NB4 (cell line): ENCODE results near the gene ANXA4.
A peak's percentile ranks its signal among the peaks of the same experiment; 100 is the strongest.

ENCODE experiments used
- DNase-seq: peaks from one replicate; pipeline ENCODE4 v3.0.0; 2010; ENCODE audit warnings: low read depth
- H3K4me3 ChIP-seq: one replicate; pipeline ENCODE4 v1.5.1; 2011; ENCODE audit warnings: mild to moderate bottlenecking, low read depth, low read length, moderate library complexity
- MYC ChIP-seq: IDR thresholded peaks from 2 replicates; pipeline ENCODE4 v1.6.1; 2011; ENCODE audit warnings: low read depth, low read length
- POLR2A ChIP-seq: IDR thresholded peaks from 2 replicates; pipeline ENCODE4 v1.6.1; 2011; ENCODE audit warnings: mild to moderate bottlenecking; ENCODE audit not compliant: insufficient read length; ENCODE audit errors: extremely low read depth
- TF ChIP-seq, protein P1 (sequence below): IDR thresholded peaks from 2 replicates; pipeline ENCODE4 v1.6.1; 2011; ENCODE audit warnings: low read depth, low read length
- TF ChIP-seq, protein P2 (sequence below): IDR thresholded peaks from one replicate; pipeline ENCODE4 v1.5.1; 2012; ENCODE audit warnings: low read depth, low read length

Gene ANXA4

DNA sequence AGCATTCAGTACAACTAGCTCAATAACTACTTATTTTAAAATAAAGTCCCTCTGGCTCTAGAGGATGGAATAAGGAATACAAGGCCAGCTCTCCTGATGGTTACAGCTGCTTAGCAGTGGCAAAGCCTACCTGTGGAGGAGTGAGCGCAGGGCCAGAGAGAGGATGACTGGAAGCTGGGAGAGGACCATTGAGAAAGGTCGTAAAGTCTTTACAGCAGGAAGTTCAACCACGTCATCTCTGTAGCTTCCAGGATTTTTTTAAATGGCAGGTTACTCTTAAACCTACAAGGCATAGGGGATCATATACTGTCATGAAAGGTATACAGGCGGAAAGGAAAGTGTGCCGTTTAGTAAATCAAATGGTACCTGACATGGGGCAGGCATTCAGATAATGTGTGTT is 26.3 kb downstream of the ANXA4 start:
- H3K4me3 ChIP-seq, result no peak overlapping the region
- peak; percentile 35 for DNase-seq
- TF ChIP-seq, protein P1, sequence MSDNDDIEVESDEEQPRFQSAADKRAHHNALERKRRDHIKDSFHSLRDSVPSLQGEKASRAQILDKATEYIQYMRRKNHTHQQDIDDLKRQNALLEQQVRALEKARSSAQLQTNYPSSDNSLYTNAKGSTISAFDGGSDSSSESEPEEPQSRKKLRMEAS, result no peak
- TF ChIP-seq, protein P2, sequence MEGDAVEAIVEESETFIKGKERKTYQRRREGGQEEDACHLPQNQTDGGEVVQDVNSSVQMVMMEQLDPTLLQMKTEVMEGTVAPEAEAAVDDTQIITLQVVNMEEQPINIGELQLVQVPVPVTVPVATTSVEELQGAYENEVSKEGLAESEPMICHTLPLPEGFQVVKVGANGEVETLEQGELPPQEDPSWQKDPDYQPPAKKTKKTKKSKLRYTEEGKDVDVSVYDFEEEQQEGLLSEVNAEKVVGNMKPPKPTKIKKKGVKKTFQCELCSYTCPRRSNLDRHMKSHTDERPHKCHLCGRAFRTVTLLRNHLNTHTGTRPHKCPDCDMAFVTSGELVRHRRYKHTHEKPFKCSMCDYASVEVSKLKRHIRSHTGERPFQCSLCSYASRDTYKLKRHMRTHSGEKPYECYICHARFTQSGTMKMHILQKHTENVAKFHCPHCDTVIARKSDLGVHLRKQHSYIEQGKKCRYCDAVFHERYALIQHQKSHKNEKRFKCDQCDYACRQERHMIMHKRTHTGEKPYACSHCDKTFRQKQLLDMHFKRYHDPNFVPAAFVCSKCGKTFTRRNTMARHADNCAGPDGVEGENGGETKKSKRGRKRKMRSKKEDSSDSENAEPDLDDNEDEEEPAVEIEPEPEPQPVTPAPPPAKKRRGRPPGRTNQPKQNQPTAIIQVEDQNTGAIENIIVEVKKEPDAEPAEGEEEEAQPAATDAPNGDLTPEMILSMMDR, result no peak
- TF ChIP-seq POLR2A (no peak), MYC (no peak)

DNA sequence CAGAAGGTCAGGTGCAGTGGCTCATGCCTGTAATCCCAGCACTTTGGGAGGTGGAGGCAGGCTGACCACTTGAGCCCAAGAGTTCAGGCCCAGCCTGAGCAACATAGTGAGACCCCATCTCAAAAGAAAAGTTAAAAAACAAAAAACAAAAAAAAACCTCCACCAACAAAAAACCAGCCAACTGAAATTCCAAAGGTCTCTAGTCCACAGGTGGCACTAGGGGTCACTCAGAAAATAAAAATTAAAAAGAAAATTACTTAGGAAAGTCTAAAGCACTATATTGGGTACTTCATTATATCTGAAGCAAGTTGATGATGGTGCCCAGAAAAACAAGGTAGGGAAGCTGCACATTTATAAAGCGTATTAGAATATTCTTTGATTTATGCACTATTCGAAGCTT is 26.9 kb downstream of the ANXA4 start:
- no peak for TF ChIP-seq MYC
- TF ChIP-seq POLR2A, result no peak
- TF ChIP-seq, protein P2, result no peak
- TF ChIP-seq, protein P1, result no peak
- H3K4me3 ChIP-seq, result no peak overlapping the region
- no peak for DNase-seq

DNA sequence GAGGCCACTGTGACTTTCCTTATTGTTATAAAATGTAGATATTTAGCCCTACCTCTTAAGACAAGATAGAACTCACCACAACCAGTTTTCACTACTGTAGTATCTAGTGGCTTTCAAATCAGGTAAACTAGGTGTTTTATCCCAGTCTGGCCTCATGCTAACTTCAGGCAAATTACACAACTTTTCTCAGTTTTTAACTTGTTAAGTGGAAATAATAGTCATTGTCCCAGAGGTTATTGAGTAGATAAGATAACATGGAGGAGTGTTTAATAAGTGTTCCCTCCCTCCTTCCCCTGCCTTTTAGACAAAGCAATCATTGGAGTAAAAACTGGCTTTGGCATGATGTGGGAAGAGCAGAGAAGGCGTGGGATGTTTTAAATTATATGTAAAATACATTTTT is 27.3 kb downstream of the ANXA4 start:
- DNase-seq, result no peak
- no peak overlapping the region for H3K4me3 ChIP-seq
- TF ChIP-seq, protein P2, result no peak
- TF ChIP-seq, protein P1, result no peak
- TF ChIP-seq POLR2A (no peak), MYC (no peak)

DNA sequence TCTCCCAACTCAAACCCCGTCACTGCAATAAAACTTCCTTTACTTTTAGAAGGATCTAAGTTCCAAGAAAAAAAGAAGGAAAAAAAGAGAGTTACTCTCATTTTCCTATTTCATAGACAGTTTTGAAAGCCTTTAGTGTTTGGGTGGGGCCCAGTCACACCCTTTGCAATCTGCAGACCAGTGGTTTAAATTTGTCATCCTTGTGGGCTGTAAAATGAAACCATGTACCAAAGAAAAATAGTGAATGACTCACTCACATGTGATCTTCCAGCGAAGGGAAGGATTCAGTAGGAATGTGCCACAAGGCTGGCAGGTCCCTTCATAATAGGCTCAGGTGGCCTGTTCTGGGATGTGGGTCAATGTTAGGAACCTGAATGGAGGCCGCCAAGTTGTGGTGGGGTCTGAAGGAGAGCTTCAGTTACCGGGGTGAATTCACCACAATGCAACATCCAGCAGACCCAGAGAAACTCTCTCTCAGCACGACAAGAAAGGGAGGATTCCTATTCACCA is 28.3 kb downstream of the ANXA4 start:
- TF ChIP-seq POLR2A (no peak), MYC (peak; percentile 72)
- TF ChIP-seq, protein P1, result peak; percentile 73
- H3K4me3 ChIP-seq, result no peak overlapping the region
- DNase-seq, result peak; percentile 75

DNA sequence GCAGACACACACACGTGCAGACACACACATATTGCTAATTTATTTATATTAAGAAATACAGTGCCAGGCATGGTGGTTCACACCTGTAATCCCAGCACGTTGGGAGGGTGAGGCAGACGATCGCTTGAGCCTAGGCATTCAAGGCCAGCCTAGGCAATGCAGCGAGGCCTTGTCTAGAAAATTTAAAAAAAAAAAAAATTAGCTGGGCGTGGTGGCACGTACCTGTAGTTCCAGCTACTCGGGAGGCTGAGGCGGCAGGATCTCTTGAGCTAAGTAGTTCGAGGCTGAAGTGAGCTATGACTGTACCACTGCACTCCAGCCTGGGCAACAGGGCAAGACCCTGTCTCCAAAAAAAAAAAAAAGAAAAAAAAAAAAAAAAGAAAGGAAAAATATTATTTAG is 28.8 kb downstream of the ANXA4 start:
- TF ChIP-seq, protein P1, result no peak
- TF ChIP-seq, protein P2, result no peak
- no peak for DNase-seq
- no peak overlapping the region for H3K4me3 ChIP-seq

DNA sequence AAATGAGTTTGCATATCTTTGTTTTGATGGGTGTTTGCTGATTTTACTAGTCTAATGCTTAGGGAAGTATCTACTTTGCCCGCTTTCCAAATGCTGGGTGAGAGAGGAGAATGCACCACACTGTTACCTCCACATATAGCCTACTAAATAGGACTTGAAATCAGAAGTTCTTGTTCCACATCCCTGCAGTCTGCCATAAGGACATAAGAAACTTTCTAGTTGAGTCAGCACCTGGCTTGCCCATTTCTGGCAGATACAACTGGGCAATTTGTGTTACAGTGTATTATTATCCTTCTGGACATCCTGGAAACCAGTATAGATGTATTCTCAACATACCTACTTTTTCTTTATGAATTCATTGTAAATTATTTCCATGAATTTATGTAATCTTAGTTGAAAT is 29.5 kb downstream of the ANXA4 start:
- DNase-seq, result no peak
- TF ChIP-seq MYC (no peak), POLR2A (no peak)
- TF ChIP-seq, protein P2, result no peak
- TF ChIP-seq, protein P1, result no peak
- H3K4me3 ChIP-seq, result no peak overlapping the region
